DOHH2 (cell line): Measurements from ENCODE around the gene ANXA7.

Experiments
- CTCF ChIP-seq: fragments of 200-600 bp; sonication (generic); IDR thresholded peaks from one replicate; pipeline ENCODE4 v1.5.1; 2014; ENCODE audit warnings: antibody characterized with exemption, mild to moderate bottlenecking, low read depth, low read length; ENCODE audit not compliant: poor library complexity, severe bottlenecking
- EZH2phosphoT487 ChIP-seq: fragments of 200-600 bp; sonication (generic); IDR thresholded peaks from 2 replicates; pipeline ENCODE4 v1.6.1; 2017; ENCODE audit warnings: borderline replicate concordance, mild to moderate bottlenecking, antibody characterized with exemption, low read length, moderate library complexity, mixed read lengths

- TF ChIP-seq CTCF (no peak), EZH2phosphoT487 (no peak)
Measured at GRCh38 chr10:73386583-73386982, 27.3 kb downstream of the ANXA7 start.
